HG02588 (cell line): ENCODE data around the gene GCGR.

Experiments
- ATAC-seq: cut with Tn5 transposase; IDR thresholded peaks from one replicate; pipeline ENCODE4 v1.9.1; 2021; ENCODE audit warnings: mild to moderate bottlenecking, moderate library complexity; ENCODE audit not compliant: unreplicated experiment

GCGR gene

GRCh38 chr17:81803728-81804558 is at the start of gene GCGR:
GCGR (plus strand) TSS chr17:81804150; CDS start chr17:81809019, 4,869 bp downstream.
- ATAC-seq, result no peak

GRCh38 chr17:81792675-81793615 is 11.0 kb upstream of the GCGR start:
- ATAC-seq, result no peak

GRCh38 chr17:81794074-81794476 is 9.9 kb upstream of the GCGR start:
- no peak for ATAC-seq

GRCh38 chr17:81794509-81794908 is 9.4 kb upstream of the GCGR start:
- no peak for ATAC-seq

GRCh38 chr17:81801327-81801726 is 2.6 kb upstream of the GCGR start:
- ATAC-seq, result no peak

- ATAC-seq, result no peak
Measured at GRCh38 chr17:81802048-81802758, 1.7 kb upstream of the GCGR start.

GRCh38 chr17:81802856-81803643 is 900 bp upstream of the GCGR start:
- ATAC-seq, result no peak

- ATAC-seq, result no peak
Measured at GRCh38 chr17:81804559-81805399, 829 bp downstream of the GCGR start.

- ATAC-seq, result no peak
Measured at GRCh38 chr17:81805707-81806460, 1.9 kb downstream of the GCGR start.

GRCh38 chr17:81806461-81807209 is 2.7 kb downstream of the GCGR start:
- ATAC-seq, result no peak

- no peak for ATAC-seq
Measured at GRCh38 chr17:81807210-81807719, 3.3 kb downstream of the GCGR start.

GRCh38 chr17:81807839-81808238 is 3.9 kb downstream of the GCGR start:
- no peak for ATAC-seq

GRCh38 chr17:81808778-81809555 is 5.0 kb downstream of the GCGR start:
- no peak for ATAC-seq

- ATAC-seq, result no peak
Measured at GRCh38 chr17:81809556-81809998, 5.6 kb downstream of the GCGR start.

GRCh38 chr17:81810476-81810875 is 6.5 kb downstream of the GCGR start:
- ATAC-seq, result no peak

GRCh38 chr17:81810892-81811704 is 7.1 kb downstream of the GCGR start:
- ATAC-seq, result no peak
